Trophoblast cell (in vitro differentiated cells and primary cell): ENCODE results near the gene SMC3.

ENCODE experiments used
- DNase-seq, 2 donors: peaks; one replicate each; pipeline ENCODE4 v3.0.0-alpha.2; 2016
- H2AFZ ChIP-seq: 2 replicates; pipeline ENCODE4 v1.6.1; 2013; ENCODE audit warnings: low read length, moderate library complexity, mild to moderate bottlenecking; ENCODE audit not compliant: insufficient read depth, poor library complexity
- H2AK5ac ChIP-seq: 2 replicates; pipeline ENCODE4 v1.6.1; 2013; ENCODE audit warnings: mild to moderate bottlenecking, low read length
- H2BK120ac ChIP-seq: 2 replicates; pipeline ENCODE4 v1.6.1; 2013; ENCODE audit warnings: low read length, mild to moderate bottlenecking, moderate library complexity; ENCODE audit not compliant: insufficient read depth, poor library complexity
- H2BK12ac ChIP-seq: 2 replicates; pipeline ENCODE4 v1.6.1; 2013; ENCODE audit warnings: mild to moderate bottlenecking, low read length, moderate library complexity
- H2BK5ac ChIP-seq: 2 replicates; pipeline ENCODE4 v1.6.1; 2013; ENCODE audit warnings: low read length, low read depth, moderate library complexity, mild to moderate bottlenecking; ENCODE audit not compliant: poor library complexity
- H3K14ac ChIP-seq: 2 replicates; pipeline ENCODE4 v1.6.1; 2013; ENCODE audit warnings: mild to moderate bottlenecking, low read length
- H3K18ac ChIP-seq: 2 replicates; pipeline ENCODE4 v1.6.1; 2013; ENCODE audit warnings: mild to moderate bottlenecking, low read length
- H3K23ac ChIP-seq: 2 replicates; pipeline ENCODE4 v1.6.1; 2013; ENCODE audit warnings: low read length
- H3K27ac ChIP-seq: 2 replicates; pipeline ENCODE4 v1.5.1; 2013; ENCODE audit warnings: low read depth, mild to moderate bottlenecking, inconsistent platforms, low read length, moderate library complexity
- H3K27me3 ChIP-seq: 2 replicates; pipeline ENCODE4 v1.6.1; 2013; ENCODE audit warnings: inconsistent platforms, mild to moderate bottlenecking, low read length, moderate library complexity; ENCODE audit not compliant: insufficient read depth
- H3K36me3 ChIP-seq, 2 experiments: 1 replicate in 1 of 2; 2 replicates in 1 of 2; pipeline ENCODE4 v1.6.1; 2013; ENCODE audit warnings: low read length in 2 of 2, mild to moderate bottlenecking in 2 of 2, moderate library complexity in 1 of 2; ENCODE audit not compliant: insufficient read depth in 2 of 2, control insufficient read depth in 1 of 2
- H3K4ac ChIP-seq: 2 replicates; pipeline ENCODE4 v1.6.1; 2013; ENCODE audit warnings: low read depth, mild to moderate bottlenecking, low read length, moderate library complexity
- H3K4me1 ChIP-seq, 2 experiments: 1 replicate in 1 of 2; 2 replicates in 1 of 2; pipeline ENCODE4 v1.6.1; 2013; ENCODE audit warnings: low read length in 2 of 2, mild to moderate bottlenecking in 2 of 2, moderate library complexity in 1 of 2; ENCODE audit not compliant: insufficient read depth in 2 of 2, control insufficient read depth in 1 of 2
- H3K4me2 ChIP-seq: 2 replicates; pipeline ENCODE4 v1.6.1; 2013; ENCODE audit warnings: inconsistent platforms, mild to moderate bottlenecking, low read length, moderate library complexity
- H3K4me3 ChIP-seq: 2 replicates; pipeline ENCODE4 v1.5.1; 2013; ENCODE audit warnings: mild to moderate bottlenecking, low read depth, low read length, inconsistent platforms
- H3K79me1 ChIP-seq: one replicate; pipeline ENCODE4 v1.6.1; 2013; ENCODE audit warnings: low read length
- H3K79me2 ChIP-seq: 2 replicates; pipeline ENCODE4 v1.6.1; 2013; ENCODE audit warnings: low read length, mild to moderate bottlenecking; ENCODE audit not compliant: control insufficient read depth, insufficient read depth, poor library complexity
- H3K9ac ChIP-seq: 2 replicates; pipeline ENCODE4 v1.6.1; 2013; ENCODE audit warnings: mild to moderate bottlenecking, low read length
- H3K9me3 ChIP-seq: 2 replicates; pipeline ENCODE4 v1.6.1; 2013; ENCODE audit warnings: low read depth, mild to moderate bottlenecking, control low read depth, inconsistent platforms, low read length; ENCODE audit not compliant: insufficient read depth
- H4K12ac ChIP-seq: 2 replicates; pipeline ENCODE4 v1.6.1; 2013; ENCODE audit warnings: low read depth, mild to moderate bottlenecking, low read length, moderate library complexity
- H4K8ac ChIP-seq: 2 replicates; pipeline ENCODE4 v1.6.1; 2013; ENCODE audit warnings: low read depth, mild to moderate bottlenecking, low read length, moderate library complexity
- H4K91ac ChIP-seq: one replicate; pipeline ENCODE4 v1.6.1; 2013; ENCODE audit warnings: low read depth, mild to moderate bottlenecking, low read length, moderate library complexity
- WGBS: extraction: QIAGEN DNeasy Blood & Tissue Kit; methylation state at CpG from one replicate; pipeline ENCODE4 v1.1.7; 2013; ENCODE audit warnings: missing lambda C conversion rate; ENCODE audit not compliant: insufficient read length, insufficient coverage; ENCODE audit errors: extremely low coverage; 5-methylcytosine and 5-hydroxymethylcytosine counted together

The SMC3 gene

GRCh38 chr10:110600487-110601101, 33.1 kb downstream of the SMC3 start:
- H3K79me1 ChIP-seq: no peaks in the 10 kb centered on the region
- H3K4me3 ChIP-seq: no peak overlapping the region
- no peak overlapping the region for H2BK120ac ChIP-seq
- no CpG with 5 or more reads among the region's 2 CpGs for WGBS
- no peak overlapping the region for H4K8ac ChIP-seq
- no peaks in the 10 kb centered on the region for H3K4me1 ChIP-seq
- no peak overlapping the region for H3K23ac ChIP-seq
- no peak overlapping the region for H4K12ac ChIP-seq
- H2BK12ac ChIP-seq: no peak overlapping the region
- H2AK5ac ChIP-seq: no peak overlapping the region
- H3K79me2 ChIP-seq: no peaks in the 10 kb centered on the region
- no peak overlapping the region for H3K4ac ChIP-seq
- H3K9me3 ChIP-seq: no peaks in the 10 kb centered on the region
- peak; percentile 25 to 80 for DNase-seq
- H4K91ac ChIP-seq: no peak overlapping the region
- no peak overlapping the region for H3K18ac ChIP-seq
- no peak overlapping the region for H2AFZ ChIP-seq
- H3K27me3 ChIP-seq: no peaks in the 10 kb centered on the region
- H3K14ac ChIP-seq: no peak overlapping the region
- no peak overlapping the region for H3K27ac ChIP-seq
- no peak overlapping the region for H3K4me2 ChIP-seq
- H3K9ac ChIP-seq: no peak overlapping the region
- H3K36me3 ChIP-seq: peaks cover 11 to 13% of the 10 kb centered on the region in 2 experiments
- no peak overlapping the region for H2BK5ac ChIP-seq

- Histone ChIP-seq H2AFZ (no peak overlapping the region), H2BK5ac (no peak overlapping the region), H4K12ac (no peak overlapping the region), H2AK5ac (no peak overlapping the region), H3K9ac (no peak overlapping the region), H3K79me2 (no peaks in the 10 kb centered on the region), H3K27ac (no peak overlapping the region), H3K79me1 (no peaks in the 10 kb centered on the region), H3K4me2 (no peak overlapping the region), H3K27me3 (no peaks in the 10 kb centered on the region), H3K36me3 (peaks cover 11% of the 10 kb centered on the region in 2 experiments), H3K9me3 (no peaks in the 10 kb centered on the region), H3K4me3 (no peak overlapping the region), H2BK120ac (no peak overlapping the region), H4K8ac (no peak overlapping the region), H3K18ac (no peak overlapping the region), H3K4ac (no peak overlapping the region), H3K14ac (no peak overlapping the region), H4K91ac (no peak overlapping the region), H3K4me1 (no peaks in the 10 kb centered on the region), H3K23ac (no peak overlapping the region), H2BK12ac (no peak overlapping the region)
- WGBS: no CpG with 5 or more reads among the region's 4 CpGs
- DNase-seq: no peak
These were observed 34.1 kb downstream of the SMC3 start for GRCh38 chr10:110601581-110601980.

- H3K4ac ChIP-seq: no peak overlapping the region
- H3K4me2 ChIP-seq: no peak overlapping the region
- H4K8ac ChIP-seq: no peak overlapping the region
- no peak overlapping the region for H2AK5ac ChIP-seq
- peaks cover 3 to 4% of the 10 kb centered on the region in 2 experiments for H3K36me3 ChIP-seq
- no peak overlapping the region for H4K91ac ChIP-seq
- no peak overlapping the region for H3K9ac ChIP-seq
- H3K27me3 ChIP-seq: no peaks in the 10 kb centered on the region
- no peak overlapping the region for H2BK120ac ChIP-seq
- H3K23ac ChIP-seq: no peak overlapping the region
- DNase-seq: no peak
- no peak overlapping the region for H3K14ac ChIP-seq
- no peak overlapping the region for H2BK5ac ChIP-seq
- H2AFZ ChIP-seq: no peak overlapping the region
- H3K79me1 ChIP-seq: no peaks in the 10 kb centered on the region
- H4K12ac ChIP-seq: no peak overlapping the region
- no peaks in the 10 kb centered on the region for H3K79me2 ChIP-seq
- no peak overlapping the region for H3K4me3 ChIP-seq
- WGBS: no CpG with 5 or more reads among the region's 6 CpGs
- H3K27ac ChIP-seq: no peak overlapping the region
- no peak overlapping the region for H2BK12ac ChIP-seq
- H3K4me1 ChIP-seq: peaks cover 0 to 1% of the 10 kb centered on the region in 2 experiments
- no peaks in the 10 kb centered on the region for H3K9me3 ChIP-seq
- H3K18ac ChIP-seq: no peak overlapping the region
These were observed 40.6 kb downstream of the SMC3 start for GRCh38 chr10:110608087-110608486.

- no peak overlapping the region for H4K12ac ChIP-seq
- no CpG with 5 or more reads among the region's 2 CpGs for WGBS
- H2BK120ac ChIP-seq: no peak overlapping the region
- H3K4ac ChIP-seq: no peak overlapping the region
- H3K4me2 ChIP-seq: no peak overlapping the region
- peaks cover 0 to 1% of the 10 kb centered on the region in 2 experiments for H3K4me1 ChIP-seq
- H3K23ac ChIP-seq: peak overlapping the region; percentile 47
- no peaks in the 10 kb centered on the region for H3K79me2 ChIP-seq
- no peak overlapping the region for H4K91ac ChIP-seq
- H3K79me1 ChIP-seq: no peaks in the 10 kb centered on the region
- H3K9ac ChIP-seq: no peak overlapping the region
- no peaks in the 10 kb centered on the region for H3K9me3 ChIP-seq
- no peaks in the 10 kb centered on the region for H3K36me3 ChIP-seq
- no peak overlapping the region for H2AFZ ChIP-seq
- DNase-seq: no peak
- H3K27me3 ChIP-seq: no peaks in the 10 kb centered on the region
- no peak overlapping the region for H2AK5ac ChIP-seq
- H4K8ac ChIP-seq: no peak overlapping the region
- H3K27ac ChIP-seq: no peak overlapping the region
- no peak overlapping the region for H3K4me3 ChIP-seq
- H2BK12ac ChIP-seq: no peak overlapping the region
- H2BK5ac ChIP-seq: no peak overlapping the region
- no peak overlapping the region for H3K14ac ChIP-seq
- no peak overlapping the region for H3K18ac ChIP-seq
These were observed 42.1 kb downstream of the SMC3 start for GRCh38 chr10:110609605-110610004.
